Hepatocyte (in vitro differentiated cells): ENCODE data around the gene ACADL. TPM values are rescaled to one million over a fixed set of nuclear protein-coding genes. Genes with fewer than 3 reads are reported as not detected.
A peak's percentile ranks its signal among the peaks of the same experiment; 100 is the strongest.

Experiments
- DNase-seq: peaks from one replicate; pipeline ENCODE4 v3.0.0-alpha.2; 2016; ENCODE audit warnings: low spot score
- H2AFZ ChIP-seq: fragments of 200-600 bp; sonication (generic); 2 replicates; pipeline ENCODE4 v1.6.0; 2016; ENCODE audit warnings: antibody characterized with exemption, mild to moderate bottlenecking
- H3K27ac ChIP-seq: fragments of 200-600 bp; sonication (generic); 2 replicates; pipeline ENCODE4 v1.5.1; 2016; ENCODE audit warnings: mild to moderate bottlenecking
- H3K27me3 ChIP-seq: fragments of 200-600 bp; sonication (generic); 2 replicates; pipeline ENCODE4 v1.6.1; 2016
- H3K36me3 ChIP-seq: fragments of 200-600 bp; sonication (generic); replicated peaks from 2 replicates; pipeline ENCODE4 v1.5.1; 2016; ENCODE audit warnings: low read depth; ENCODE audit not compliant: insufficient read depth
- H3K4me1 ChIP-seq: fragments of 200-600 bp; sonication (generic); 2 replicates; pipeline ENCODE4 v1.5.1; 2016; ENCODE audit warnings: mild to moderate bottlenecking, moderate library complexity; ENCODE audit not compliant: insufficient read depth
- H3K4me2 ChIP-seq: fragments of 200-600 bp; sonication (generic); 2 replicates; pipeline ENCODE4 v1.6.0; 2016
- H3K4me3 ChIP-seq: fragments of 200-600 bp; sonication (generic); 2 replicates; pipeline ENCODE4 v1.5.1; 2016; ENCODE audit warnings: mild to moderate bottlenecking
- H3K79me2 ChIP-seq: fragments of 200-600 bp; sonication (generic); 2 replicates; pipeline ENCODE4 v1.6.0; 2017; ENCODE audit warnings: mild to moderate bottlenecking
- H3K9me2 ChIP-seq: fragments of 200-600 bp; sonication (generic); replicated peaks from 2 replicates; pipeline ENCODE4 v1.6.0; 2017; ENCODE audit warnings: mild to moderate bottlenecking; ENCODE audit not compliant: insufficient read depth
- H3K9me3 ChIP-seq: fragments of 200-600 bp; sonication (generic); 2 replicates; pipeline ENCODE4 v1.5.1; 2016; ENCODE audit warnings: low read depth, mild to moderate bottlenecking
- H4K20me1 ChIP-seq: fragments of 200-600 bp; sonication (generic); 2 replicates; pipeline ENCODE4 v1.6.0; 2016; ENCODE audit warnings: mild to moderate bottlenecking; ENCODE audit not compliant: insufficient read depth, poor library complexity, severe bottlenecking
- EZH2 ChIP-seq: fragments of 200-600 bp; sonication (generic); IDR thresholded peaks from 2 replicates; pipeline ENCODE4 v1.6.1; 2016; ENCODE audit warnings: antibody characterized with exemption, mild to moderate bottlenecking, borderline replicate concordance
- EZH2phosphoT487 ChIP-seq: fragments of 200-600 bp; sonication (generic); IDR thresholded peaks from one replicate; pipeline ENCODE4 v1.6.1; 2018; ENCODE audit warnings: antibody characterized with exemption, mild to moderate bottlenecking, low read depth, moderate library complexity; ENCODE audit not compliant: unreplicated experiment, severe bottlenecking
- WGBS: methylation state at CpG from one replicate; pipeline ENCODE4 v1.1.6; 2016; ENCODE audit warnings: low lambda C conversion rate; ENCODE audit errors: missing lambda C conversion rate; 5-methylcytosine and 5-hydroxymethylcytosine counted together
- polyA plus RNA-seq: library from polyadenylated mRNA; unstranded; fragments of >200 nt; fragmentation: Nextera tagmentation; extraction: Ambion mirVana; gene quantifications from 2 replicates; pipeline ENCODE4 v1.2.1, GENCODE V29; 2016
- total RNA-seq: library from RNA; depleted of rRNA; stranded (reverse); fragments of >200 nt; gene quantifications from 2 replicates; pipeline ENCODE4 v1.2.3, GENCODE V29; 2014
- TF ChIP-seq, protein P1 (sequence below): fragments of 200-600 bp; sonication (generic); IDR thresholded peaks from 2 replicates; pipeline ENCODE4 v1.5.1; 2016; ENCODE audit warnings: antibody characterized with exemption, mild to moderate bottlenecking; ENCODE audit not compliant: poor library complexity

Gene ACADL
- total and polyA plus RNA-seq, 2 experiments from 2014 or later: 1.1 to 2.1 TPM

- WGBS: 41% methylated on average over 1 of the region's 1 CpG
- TF ChIP-seq, protein P1, sequence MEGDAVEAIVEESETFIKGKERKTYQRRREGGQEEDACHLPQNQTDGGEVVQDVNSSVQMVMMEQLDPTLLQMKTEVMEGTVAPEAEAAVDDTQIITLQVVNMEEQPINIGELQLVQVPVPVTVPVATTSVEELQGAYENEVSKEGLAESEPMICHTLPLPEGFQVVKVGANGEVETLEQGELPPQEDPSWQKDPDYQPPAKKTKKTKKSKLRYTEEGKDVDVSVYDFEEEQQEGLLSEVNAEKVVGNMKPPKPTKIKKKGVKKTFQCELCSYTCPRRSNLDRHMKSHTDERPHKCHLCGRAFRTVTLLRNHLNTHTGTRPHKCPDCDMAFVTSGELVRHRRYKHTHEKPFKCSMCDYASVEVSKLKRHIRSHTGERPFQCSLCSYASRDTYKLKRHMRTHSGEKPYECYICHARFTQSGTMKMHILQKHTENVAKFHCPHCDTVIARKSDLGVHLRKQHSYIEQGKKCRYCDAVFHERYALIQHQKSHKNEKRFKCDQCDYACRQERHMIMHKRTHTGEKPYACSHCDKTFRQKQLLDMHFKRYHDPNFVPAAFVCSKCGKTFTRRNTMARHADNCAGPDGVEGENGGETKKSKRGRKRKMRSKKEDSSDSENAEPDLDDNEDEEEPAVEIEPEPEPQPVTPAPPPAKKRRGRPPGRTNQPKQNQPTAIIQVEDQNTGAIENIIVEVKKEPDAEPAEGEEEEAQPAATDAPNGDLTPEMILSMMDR: no peak
- TF ChIP-seq EZH2 (no peak), EZH2phosphoT487 (no peak)
- H3K27me3 ChIP-seq: no peaks in the 10 kb centered on the region
- no peak overlapping the region for H3K27ac ChIP-seq
- H3K4me3 ChIP-seq: no peak overlapping the region
- no peaks in the 10 kb centered on the region for H3K36me3 ChIP-seq
- no peaks in the 10 kb centered on the region for H3K9me2 ChIP-seq
- peaks cover 12% of the 10 kb centered on the region for H3K4me1 ChIP-seq
- DNase-seq: no peak
- H3K4me2 ChIP-seq: peak overlapping the region; percentile 4
- no peaks in the 10 kb centered on the region for H4K20me1 ChIP-seq
- no peak overlapping the region for H2AFZ ChIP-seq
- H3K79me2 ChIP-seq: peaks cover 68% of the 10 kb centered on the region
- no peaks in the 10 kb centered on the region for H3K9me3 ChIP-seq
These were observed 58.0 kb downstream of the ACADL start for GRCh38 chr2:210167227-210167626.

DNA sequence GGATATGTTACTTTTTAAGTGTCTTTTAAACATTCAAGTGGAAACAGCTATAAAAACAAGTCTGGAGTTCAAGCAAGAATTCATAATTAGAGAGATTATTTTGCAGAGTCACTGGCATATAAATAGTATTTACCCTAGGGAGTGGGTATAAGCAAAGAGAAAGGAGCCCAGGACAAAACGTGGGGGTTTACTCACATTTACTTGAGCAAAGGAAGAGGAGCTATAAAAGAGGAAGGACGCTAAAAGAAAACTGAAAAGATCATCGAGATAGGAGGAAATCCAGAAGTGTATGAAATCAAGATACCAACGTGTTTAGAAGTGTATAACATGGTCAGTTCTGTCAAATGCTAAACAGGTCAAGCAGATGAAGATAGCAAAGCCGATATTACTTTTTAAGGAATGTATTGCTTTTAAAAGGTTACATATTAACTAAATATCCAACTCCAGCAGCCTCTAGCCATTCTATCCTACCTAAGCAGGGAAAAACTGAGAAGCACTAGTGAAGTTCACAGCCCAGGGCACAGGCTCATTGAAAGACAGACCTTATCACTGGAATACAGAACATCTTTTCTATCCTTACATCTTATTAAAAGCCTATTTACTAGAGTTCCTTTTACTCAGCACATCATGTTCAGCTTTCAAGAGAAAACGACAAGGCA, 62.7 kb downstream of the ACADL start:
- no peak for DNase-seq
- Histone ChIP-seq H3K27ac (peak overlapping the region; percentile 9), H3K36me3 (no peaks in the 10 kb centered on the region), H3K79me2 (peaks cover 90% of the 10 kb centered on the region), H3K9me2 (no peaks in the 10 kb centered on the region), H2AFZ (no peak overlapping the region), H3K4me2 (peak overlapping the region; percentile 57), H3K4me1 (peaks cover 7% of the 10 kb centered on the region), H3K27me3 (no peaks in the 10 kb centered on the region), H4K20me1 (no peaks in the 10 kb centered on the region), H3K9me3 (no peaks in the 10 kb centered on the region), H3K4me3 (no peak overlapping the region)
- TF ChIP-seq, protein P1: no peak
- TF ChIP-seq EZH2: no peak
- no peak for TF ChIP-seq EZH2phosphoT487
- 34% methylated on average over 6 of the region's 6 CpGs for WGBS

DNA sequence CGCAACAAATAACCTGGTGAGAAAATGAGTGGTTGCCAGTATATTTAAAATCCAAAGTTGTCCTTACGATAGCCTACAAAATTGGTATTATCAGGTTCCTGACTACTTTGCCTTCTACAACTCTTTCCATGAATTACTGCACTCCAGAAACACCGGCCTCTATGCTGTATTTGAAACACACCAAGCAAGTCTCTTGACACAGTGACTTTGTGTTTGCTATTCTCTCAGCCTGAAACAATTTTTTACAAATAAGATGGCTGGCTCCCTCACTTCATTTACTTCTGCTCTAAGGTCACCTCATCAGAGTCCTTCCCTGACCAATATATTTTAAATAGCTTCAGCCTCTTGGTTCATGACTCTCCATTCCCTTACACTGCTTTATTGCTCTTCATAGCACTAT, 66.2 kb downstream of the ACADL start:
- Histone ChIP-seq H3K9me3 (no peaks in the 10 kb centered on the region), H3K79me2 (peaks cover 84% of the 10 kb centered on the region)
- 93% methylated on average over 3 of the region's 3 CpGs for WGBS

More for the DNA sequence above, 66.2 kb downstream of the ACADL start:
- no peak overlapping the region for H2AFZ ChIP-seq
- no peaks in the 10 kb centered on the region for H4K20me1 ChIP-seq
- H3K4me3 ChIP-seq: no peak overlapping the region
- H3K4me1 ChIP-seq: no peaks in the 10 kb centered on the region
- TF ChIP-seq EZH2phosphoT487 (no peak), EZH2 (no peak)
- TF ChIP-seq, protein P1: no peak
- DNase-seq: no peak
- H3K36me3 ChIP-seq: no peaks in the 10 kb centered on the region
- H3K27ac ChIP-seq: no peak overlapping the region
- no peaks in the 10 kb centered on the region for H3K9me2 ChIP-seq
- H3K4me2 ChIP-seq: no peak overlapping the region
- no peaks in the 10 kb centered on the region for H3K27me3 ChIP-seq
